ENCODE measurements around the gene TTC27.
A peak's percentile ranks its signal among the peaks of the same experiment; 100 is the strongest.

TTC27 gene

GRCh38 chr2:32671885-32672533 is 44.2 kb downstream of the TTC27 start:
- DNase-seq, result no peak

- DNase-seq, result no peak
Observed at GRCh38 chr2:32678825-32679224, 51.0 kb downstream of the TTC27 start.

DNA sequence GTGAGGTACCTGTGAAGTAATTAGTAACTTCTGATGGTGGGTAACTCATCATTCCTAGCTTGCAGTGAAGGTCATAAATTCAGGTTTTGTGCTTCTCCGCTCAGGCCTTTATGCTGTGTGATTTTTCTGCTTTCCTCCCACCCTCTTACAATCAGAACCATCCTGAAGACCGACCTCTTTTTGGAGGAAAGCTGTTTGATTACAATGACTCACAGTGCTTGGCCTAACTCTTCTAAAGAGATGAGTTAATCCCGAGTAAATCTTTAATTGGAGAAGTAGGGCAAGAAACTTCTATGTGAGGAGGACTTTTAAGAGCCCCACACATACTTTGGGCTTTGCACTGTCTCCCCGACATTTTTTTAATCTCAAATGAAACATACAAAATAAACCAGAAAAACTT is 53.1 kb downstream of the TTC27 start:
- DNase-seq, result no peak

DNA sequence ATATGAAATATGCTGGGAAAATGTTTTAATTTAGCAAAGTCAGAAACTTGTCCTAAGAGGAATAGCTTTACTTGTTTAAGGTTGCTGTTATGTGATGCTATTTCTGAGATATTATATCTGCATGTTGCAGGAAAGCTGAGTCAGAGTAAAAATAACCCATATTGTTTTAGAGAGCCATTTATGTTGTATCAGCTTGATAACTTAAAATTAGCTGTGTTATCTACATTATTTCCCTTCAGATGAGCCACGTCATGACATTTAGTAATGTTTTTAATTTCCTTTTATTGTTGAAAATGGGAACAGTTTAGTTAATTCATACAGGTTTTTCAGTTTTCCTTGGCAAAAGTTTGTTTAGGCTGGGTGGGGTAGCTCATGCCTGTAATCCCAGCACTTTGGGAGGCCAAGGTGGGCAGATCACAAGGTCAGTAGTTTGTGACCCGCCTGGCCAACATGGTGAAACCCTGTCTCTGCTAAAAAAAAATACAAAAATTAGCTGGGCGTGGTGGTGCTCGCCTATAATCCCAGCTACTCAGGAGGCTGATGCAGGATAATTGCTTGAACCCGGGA is 55.8 kb downstream of the TTC27 start:
- no peak for DNase-seq

- no peak for DNase-seq
Observed at GRCh38 chr2:32688541-32688940, 60.7 kb downstream of the TTC27 start.

DNA sequence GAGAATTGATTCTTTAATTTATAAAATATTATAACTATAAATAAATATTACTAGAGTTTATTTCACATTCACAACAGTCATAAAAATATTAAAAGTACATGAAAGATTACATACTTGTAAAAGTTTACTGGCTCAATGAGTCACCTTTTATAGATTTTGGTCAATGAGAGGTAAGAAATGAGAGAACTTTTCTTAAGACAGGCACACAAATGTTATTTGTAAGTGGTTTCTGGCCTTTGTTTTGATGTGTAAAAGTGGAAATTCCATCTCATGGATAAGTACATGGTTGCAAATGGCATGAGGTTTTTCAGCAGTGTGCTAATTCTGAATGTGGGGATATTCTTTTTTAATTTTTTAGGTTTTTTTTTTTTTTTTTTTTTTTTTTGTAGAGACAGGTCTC is 63.8 kb downstream of the TTC27 start:
- no peak for DNase-seq

- DNase-seq, result no peak
Observed at GRCh38 chr2:32696439-32696838, 68.6 kb downstream of the TTC27 start.

DNA sequence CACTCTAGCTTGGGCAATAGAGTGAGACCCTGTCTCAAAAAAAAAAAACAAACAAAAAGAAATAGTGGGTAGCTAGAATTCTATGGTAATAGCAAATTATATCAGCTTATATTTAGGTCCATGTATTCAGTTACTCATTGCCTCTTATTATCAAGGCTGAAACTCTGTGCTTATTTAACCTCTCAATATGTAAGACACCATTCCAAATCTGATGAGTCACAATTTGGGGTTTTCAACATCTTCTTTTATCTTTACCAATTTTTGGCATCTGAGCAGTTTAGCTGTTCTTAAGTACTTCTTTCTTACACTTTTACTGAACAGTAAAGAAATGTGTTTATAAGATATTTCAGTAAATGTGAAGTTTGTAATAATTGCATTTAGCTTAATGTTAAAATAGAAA is 69.3 kb downstream of the TTC27 start:
- DNase-seq, result no peak

DNA sequence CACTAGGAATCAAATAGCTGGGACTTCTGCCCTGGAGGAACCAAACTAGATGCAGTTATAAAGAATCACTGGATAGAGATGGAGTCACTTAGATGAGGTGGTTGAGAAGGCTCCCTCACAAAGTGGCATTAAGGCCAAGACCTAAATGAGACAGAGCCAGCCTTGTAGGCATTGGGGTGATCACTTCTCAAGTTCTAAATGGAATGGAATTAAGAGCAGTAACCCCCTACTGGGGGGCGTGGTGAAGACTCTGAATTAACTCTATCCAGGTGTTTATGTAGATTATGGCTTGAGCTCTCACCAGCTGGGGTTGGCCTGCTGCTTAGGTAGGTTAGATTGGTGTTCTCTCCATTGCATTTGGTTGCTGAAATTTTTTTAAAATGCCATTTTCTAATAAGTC is 71.3 kb downstream of the TTC27 start:
- DNase-seq, result no peak

DNA sequence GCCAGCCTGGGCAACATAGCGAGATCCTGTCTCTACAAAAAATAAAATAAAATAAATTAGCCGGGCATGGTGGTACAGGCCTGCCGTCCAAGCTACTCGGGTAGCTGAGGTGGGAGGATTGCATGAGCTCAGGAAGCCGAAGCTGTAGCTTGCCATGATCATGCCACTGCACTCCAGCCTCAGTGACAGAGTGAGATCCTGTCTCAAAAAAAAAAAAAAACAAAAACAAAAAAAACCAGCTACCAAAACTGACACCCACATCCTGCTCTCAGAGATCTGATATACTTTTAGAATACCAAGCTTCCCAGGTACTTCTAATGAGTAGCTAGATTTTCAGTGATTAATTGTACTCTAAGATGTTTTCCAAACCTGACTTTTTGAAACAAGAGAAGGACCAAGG is 74.0 kb downstream of the TTC27 start:
- DNase-seq, result no peak

DNA sequence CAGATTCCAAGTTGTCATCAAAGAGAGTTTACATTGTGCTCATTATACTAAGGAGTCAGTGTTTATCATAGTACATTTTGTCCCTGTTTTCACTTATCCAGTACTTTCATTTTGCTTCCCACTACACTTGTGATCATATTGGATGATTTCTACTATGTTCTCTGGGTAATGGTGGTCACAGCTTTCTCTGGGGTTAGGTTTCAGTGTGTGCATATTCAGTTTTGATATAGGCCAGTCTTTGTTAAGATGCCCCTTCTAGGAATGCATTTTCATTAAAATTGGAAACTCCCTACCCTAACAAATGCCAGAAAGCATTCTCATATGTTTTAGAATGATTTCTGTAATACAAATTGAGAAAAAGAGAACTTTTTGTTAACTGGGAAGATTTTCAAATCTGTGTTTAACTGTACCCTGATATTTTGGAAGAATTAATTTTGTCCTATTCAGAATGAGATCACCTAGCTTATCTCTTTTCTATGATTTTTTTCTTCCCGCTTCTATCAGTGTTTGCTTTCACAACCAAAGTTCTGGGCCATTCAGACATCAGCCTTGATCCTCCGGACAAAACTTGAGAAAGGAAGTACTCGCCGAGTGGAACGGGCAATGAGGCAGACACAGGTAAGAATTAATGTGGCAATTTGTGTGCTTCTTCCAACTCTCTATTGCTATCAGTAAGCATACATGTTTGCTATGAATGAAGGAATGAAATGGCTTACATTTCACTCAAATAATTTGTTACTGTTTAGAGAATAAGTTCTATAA is 74.6 kb downstream of the TTC27 start:
- DNase-seq, result no peak

- peak; percentile 5 for DNase-seq
Observed at GRCh38 chr2:32706815-32707579, 79.1 kb downstream of the TTC27 start.

DNA sequence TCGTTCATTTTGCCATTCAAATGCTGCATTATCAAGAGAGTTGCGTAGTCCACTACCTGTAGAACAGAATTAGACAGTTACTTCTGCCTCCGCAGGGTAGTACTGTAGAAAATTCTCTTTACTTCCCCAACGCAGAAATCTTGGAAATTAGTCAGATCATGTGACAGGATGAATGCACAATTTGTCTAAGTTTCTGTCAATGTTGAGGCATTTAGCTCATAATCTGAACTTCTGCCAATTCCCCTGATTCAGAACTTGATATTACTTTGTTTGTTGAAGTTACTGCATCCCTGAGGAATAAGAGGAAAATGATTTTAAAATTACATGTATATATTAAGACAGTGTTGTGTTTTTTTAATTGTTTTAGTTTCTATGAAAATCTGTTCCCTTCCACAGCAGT is 83.4 kb downstream of the TTC27 start:
- no peak for DNase-seq

DNA sequence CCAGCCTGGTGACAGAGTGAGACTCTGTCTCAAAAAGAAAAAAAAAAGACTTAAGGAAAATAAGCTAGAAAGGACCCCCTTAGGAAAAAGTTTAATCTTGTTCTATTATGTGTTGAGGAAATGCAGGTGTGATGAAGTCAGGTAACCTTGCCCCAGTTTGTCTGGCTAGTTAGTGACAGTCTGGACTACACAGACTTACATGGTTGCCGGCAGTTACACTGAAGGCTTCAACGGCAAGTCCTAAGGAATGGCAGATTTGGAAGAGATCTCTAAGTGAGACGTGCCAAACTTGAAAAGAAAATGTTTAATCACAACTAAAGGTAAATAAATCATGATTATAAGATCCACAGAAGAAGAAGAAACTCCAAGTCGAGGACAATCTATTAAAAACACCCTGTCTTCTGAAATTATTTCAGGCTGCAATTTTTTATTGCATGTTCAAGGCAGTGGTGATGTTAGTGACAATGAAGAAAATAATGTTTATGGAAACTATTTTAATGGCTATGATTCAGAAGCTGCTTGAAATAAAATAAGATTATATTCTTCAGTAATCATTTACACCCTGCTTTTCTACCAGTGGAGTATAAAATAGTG is 84.2 kb downstream of the TTC27 start:
- no peak for DNase-seq

DNA sequence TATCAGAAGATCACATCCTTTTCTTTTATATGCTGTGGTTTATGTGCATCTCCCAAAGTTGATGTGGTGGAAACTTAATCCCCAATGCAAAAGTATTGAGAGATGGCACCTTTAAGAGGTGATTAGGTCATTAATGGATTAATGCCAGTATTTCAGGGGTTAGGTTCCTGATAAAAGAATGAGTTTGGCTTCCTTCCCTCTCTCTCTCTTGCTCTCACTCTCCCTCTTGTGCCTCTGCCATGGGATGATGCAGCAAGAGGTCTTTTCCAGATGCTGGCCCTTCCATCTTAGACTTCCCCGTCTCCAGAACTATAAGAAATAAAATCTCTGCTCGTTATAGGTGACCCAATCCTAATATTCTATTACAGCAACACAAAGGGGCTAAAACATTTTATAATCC is 85.0 kb downstream of the TTC27 start:
- DNase-seq, result no peak

GRCh38 chr2:32714521-32714920 is 86.7 kb downstream of the TTC27 start:
- no peak for DNase-seq

- DNase-seq, result no peak
Observed at GRCh38 chr2:32715391-32715841, 87.6 kb downstream of the TTC27 start.

DNA sequence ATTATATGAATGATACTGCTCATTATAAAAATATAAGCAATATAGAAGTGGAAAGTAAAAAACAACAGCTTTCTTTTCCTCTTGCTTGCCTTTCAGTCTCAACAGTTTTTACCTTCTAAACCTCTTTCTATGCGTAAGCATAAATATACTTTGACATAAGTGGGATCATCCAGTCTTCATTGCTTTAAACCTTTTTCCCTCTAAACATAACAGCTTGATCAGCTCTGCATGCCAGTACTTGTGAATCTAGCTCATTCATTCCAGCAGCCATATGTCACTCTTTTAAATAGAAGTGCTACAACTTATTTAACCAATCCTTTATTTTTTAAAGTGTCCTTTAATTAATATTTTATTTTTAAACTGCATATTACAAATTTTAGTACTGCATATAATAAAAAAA is 88.1 kb downstream of the TTC27 start:
- DNase-seq, result no peak

DNA sequence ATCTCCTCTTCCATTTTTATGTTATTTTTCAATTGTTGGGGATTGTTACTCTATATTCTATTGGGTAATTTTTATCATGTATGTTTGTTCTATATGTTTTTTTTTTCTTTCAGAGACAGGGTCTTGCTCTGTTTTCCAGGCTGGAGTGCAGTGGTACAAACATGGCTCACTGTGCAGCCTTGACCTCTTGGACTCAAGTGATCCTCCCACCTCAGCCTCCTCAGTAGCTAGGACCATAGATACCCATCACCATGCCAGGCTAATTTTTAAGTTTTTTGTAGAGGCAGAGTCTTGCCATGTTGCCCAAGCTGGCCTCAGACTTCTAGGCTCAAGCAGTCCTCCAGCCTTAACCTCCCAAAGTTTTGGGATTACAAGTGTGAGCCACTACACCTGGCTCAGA is 88.7 kb downstream of the TTC27 start:
- DNase-seq, result no peak

DNA sequence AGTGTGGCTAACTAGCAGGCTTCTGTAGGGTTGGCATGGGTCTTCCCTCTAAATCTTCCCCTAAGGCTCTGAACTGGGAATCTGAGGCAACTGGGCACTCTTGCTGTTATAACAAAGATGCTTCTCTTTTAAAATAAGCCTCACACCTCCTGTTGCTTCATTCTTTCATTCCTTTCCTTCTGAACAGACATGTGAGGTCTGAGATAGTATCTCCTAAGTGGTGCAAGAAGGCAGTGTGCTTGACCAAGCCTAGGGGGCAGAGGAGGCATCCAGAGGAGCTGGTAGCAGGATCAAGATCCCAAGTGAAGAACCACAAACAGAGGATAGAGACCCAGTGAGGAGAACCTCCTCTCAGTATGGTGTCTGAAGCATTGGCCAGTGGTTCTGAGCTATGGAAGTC is 90.9 kb downstream of the TTC27 start:
- DNase-seq, result no peak

- DNase-seq, result no peak
Observed at GRCh38 chr2:32719430-32719829, 91.6 kb downstream of the TTC27 start.

GRCh38 chr2:32719933-32720716 is 92.3 kb downstream of the TTC27 start:
- no peak for DNase-seq

All from DMS53 (cell line).